Measurements from ENCODE around the gene ATG16L2.

GRCh38 chr11:72814286-72815109 lies at the start of gene ATG16L2:
- TF ChIP-seq POLR2A (IDR thresholded peaks at IDR 0.05) = peak in 3 of 4 donors; percentile 74 to 96 (median 86)
- peak; percentile 72 to 81 for TF ChIP-seq POLR2AphosphoS5 (IDR thresholded peaks at IDR 0.05)
- peak; percentile 27 to 83 (median 68) for TF ChIP-seq CTCF (IDR thresholded peaks at IDR 0.05)

Data from upper lobe of left lung (tissue), 4 donors.